ENCODE measurements around the gene BOC.

GRCh38 chr3:113277414-113277813 lies 66.1 kb downstream of the BOC start:
- TF ChIP-seq EP300 (IDR thresholded peaks at IDR 0.05; ENCODE audit: borderline replicate concordance) (no peak), TAF1 (IDR thresholded peaks at IDR 0.05; ENCODE audit: low read depth) (no peak), NFIC (IDR thresholded peaks at IDR 0.05) (no peak), REST (IDR thresholded peaks at IDR 0.05; ENCODE audit: low read depth) (no peak), MAX (IDR thresholded peaks at IDR 0.05) (no peak), EGR1 (IDR thresholded peaks at IDR 0.05) (no peak)
